Testis (tissue), 3 donors: Measurements from ENCODE around the gene WASF2. TPM values are rescaled to one million over a fixed set of nuclear protein-coding genes. Genes with fewer than 3 reads are reported as not detected.
"Not testable (repeated sequence)": the region's sequence is repeated elsewhere in the genome, so short reads cannot be mapped to it uniquely, and the experiment has no call there.

Source experiments
- DNase-seq: peaks from one replicate; pipeline ENCODE4 v3.0.0-alpha.2; 2019
- H3K27ac ChIP-seq, 2 donors: fragments of 200-600 bp; sonication (generic); one replicate each; pipeline ENCODE4 v1.5.1; 2019
- H3K27me3 ChIP-seq: fragments of 200-600 bp; sonication (generic); one replicate; pipeline ENCODE4 v1.5.1; 2019
- H3K36me3 ChIP-seq: fragments of 200-600 bp; sonication (generic); one replicate; pipeline ENCODE4 v1.5.1; 2017; ENCODE audit warnings: low read depth; ENCODE audit errors: missing control alignments
- H3K4me1 ChIP-seq: fragments of 200-600 bp; sonication (generic); one replicate; pipeline ENCODE4 v1.5.1; 2019
- H3K4me3 ChIP-seq, 2 donors: fragments of 200-600 bp; sonication (generic); one replicate each; pipeline ENCODE4 v1.5.1; 2017 to 2019
- H3K9me3 ChIP-seq: fragments of 200-600 bp; sonication (generic); one replicate; pipeline ENCODE4 v1.5.1; 2017
- CTCF ChIP-seq, 3 experiments: fragments of 450-650 bp in 2 of 3; fragments of 200-600 bp in 1 of 3; sonication (generic) in 1 of 3; IDR thresholded peaks; one replicate each; pipeline ENCODE4 v1.5.1; 2016 to 2019; ENCODE audit warnings: antibody characterized with exemption in 3 of 3, mild to moderate bottlenecking in 2 of 3, moderate library complexity in 1 of 3
- POLR2A ChIP-seq: fragments of 450-650 bp; IDR thresholded peaks from one replicate; pipeline ENCODE4 v1.6.1; 2017; ENCODE audit warnings: antibody characterized with exemption, mild to moderate bottlenecking, moderate library complexity
- WGBS, 2 donors: methylation state at CpG; one replicate each; pipeline ENCODE4 v1.1.5; 2018; 5-methylcytosine and 5-hydroxymethylcytosine counted together
- intact Hi-C: fragments of 100-400 bp; cut with DNase I; formaldehyde crosslinking; loops from one replicate; pipeline ENCODE4 v1.15.1; 2023; ENCODE audit warnings: low total_unique reads
- polyA plus RNA-seq: library from polyadenylated mRNA; stranded (reverse); fragments of 350-450 nt; fragmentation: Illumina TruSeq; extraction: RNeasy Lipid Tissue Mini Kit (QIAGEN cat#74804); gene quantifications from one replicate; pipeline ENCODE4 v1.2.3, GENCODE V29; 2014; ENCODE audit warnings: low read depth, low replicate concordance; ENCODE audit not compliant: insufficient read depth
- total RNA-seq, 2 donors: library from RNA; depleted of rRNA; stranded (reverse); fragments of >200 nt; gene quantifications; one replicate each; pipeline ENCODE4 v1.2.3, GENCODE V29; 2016

Gene WASF2
- total and polyA plus RNA-seq, 3 donors from 2014 or later: 57.8 to 128 (median 58.0) TPM

- no peaks in the 10 kb centered on the region for H3K9me3 ChIP-seq
- H3K4me1 ChIP-seq: peaks cover 17% of the 10 kb centered on the region
- no peak overlapping the region for H3K4me3 ChIP-seq
- H3K36me3 ChIP-seq: no peaks in the 10 kb centered on the region
- WGBS, 2 donors: 90 to 92% methylated on average over 3 of the region's 3 CpGs
- H3K27ac ChIP-seq: no peak overlapping the region
- intact Hi-C loops: no loop called here
- TF ChIP-seq CTCF (IDR thresholded peaks at IDR 0.05) (no peak), POLR2A (no peak)
- no peaks in the 10 kb centered on the region for H3K27me3 ChIP-seq
- DNase-seq: peak; percentile 9
These were observed 18.5 kb downstream of the WASF2 start for GRCh38 chr1:27471477-27471876.

- Histone ChIP-seq H3K27me3 (no peaks in the 10 kb centered on the region), H3K9me3 (no peaks in the 10 kb centered on the region), H3K36me3 (no peaks in the 10 kb centered on the region), H3K4me1 (peaks cover 7% of the 10 kb centered on the region), H3K27ac (no peak overlapping the region), H3K4me3 (no peak overlapping the region)
- intact Hi-C loops: no loop called here
- DNase-seq: no peak
- WGBS, 2 donors: 88 to 89% methylated on average over 6 of the region's 6 CpGs
- TF ChIP-seq POLR2A (no peak), CTCF (IDR thresholded peaks at IDR 0.05) (no peak)
These were observed 20.6 kb downstream of the WASF2 start for GRCh38 chr1:27469334-27469733.

- H3K9me3 ChIP-seq, H3K27me3 ChIP-seq, H3K27ac ChIP-seq, H3K4me3 ChIP-seq, H3K4me1 ChIP-seq, H3K36me3 ChIP-seq, intact Hi-C loops, DNase-seq: not testable (repeated sequence)
- WGBS, 2 donors: 91 to 92% methylated on average over 15 of the region's 15 CpGs
These were observed 21.6 kb downstream of the WASF2 start for GRCh38 chr1:27468378-27468777.

- Histone ChIP-seq H3K36me3 (no peaks in the 10 kb centered on the region), H3K4me1 (no peaks in the 10 kb centered on the region), H3K4me3 (no peak overlapping the region), H3K27ac (no peak overlapping the region), H3K27me3 (no peaks in the 10 kb centered on the region), H3K9me3 (no peaks in the 10 kb centered on the region)
- 70 to 78% methylated on average over 4 of the region's 4 CpGs for WGBS, 2 donors
- TF ChIP-seq CTCF (IDR thresholded peaks at IDR 0.05) (no peak), POLR2A (no peak)
- no peak for DNase-seq
- intact Hi-C loops: no loop called here
These were observed 24.9 kb downstream of the WASF2 start for GRCh38 chr1:27464926-27465647.

GRCh38 chr1:27463916-27464315 is 26.1 kb downstream of the WASF2 start:
- 92 to 93% methylated on average over 6 of the region's 6 CpGs for WGBS, 2 donors
- H3K27me3 ChIP-seq, intact Hi-C loops, H3K9me3 ChIP-seq, H3K27ac ChIP-seq, H3K4me1 ChIP-seq, DNase-seq, H3K4me3 ChIP-seq, H3K36me3 ChIP-seq: not testable (repeated sequence)

GRCh38 chr1:27458521-27458920 is 31.4 kb downstream of the WASF2 start:
- intact Hi-C loops, H3K27me3 ChIP-seq, H3K27ac ChIP-seq, H3K9me3 ChIP-seq, H3K4me3 ChIP-seq, DNase-seq, H3K4me1 ChIP-seq, H3K36me3 ChIP-seq: not testable (repeated sequence)
- WGBS, 2 donors: 80 to 83% methylated on average over 10 of the region's 10 CpGs
